Measurements from ENCODE around the gene TMEM175. TPM values are rescaled to one million over a fixed set of nuclear protein-coding genes. Genes with fewer than 3 reads are reported as not detected.
A peak's percentile ranks its signal among the peaks of the same experiment; 100 is the strongest.

Gene TMEM175
- total and polyA plus RNA-seq, 9 of the 15 experiments (the other 6 are each of a cell fraction or from before 2014, with no cell fraction given), result 0.13 to 30.9 (median 9.4) TPM

- TF ChIP-seq E2F6 (IDR thresholded peaks at IDR 0.05; ENCODE audit: borderline replicate concordance in 1 of 2, extremely low read depth in 1 of 2, insufficient read depth in 1 of 2, insufficient read length in 1 of 2, low read depth in 1 of 2, low read length in 1 of 2, poor library complexity in 1 of 2, severe bottlenecking in 1 of 2) (peak in 1 of 2 experiments; percentile 55), ARID3A (IDR thresholded peaks at IDR 0.05; ENCODE audit: borderline replicate concordance, low read depth, low read length) (no peak), ADNP (tag; IDR thresholded peaks at IDR 0.05) (no peak), EGR1 (conservative IDR thresholded peaks at IDR 0.05) (no peak), LCOR (CRISPR knock-in tag; IDR thresholded peaks at IDR 0.05) (no peak), EP300 (IDR thresholded peaks at IDR 0.05; ENCODE audit: low read length) (no peak), ATF3 (IDR thresholded peaks at IDR 0.05) (no peak), ATF3 (CRISPR knock-in tag; conservative IDR thresholded peaks at IDR 0.05) (no peak), HOMEZ (CRISPR knock-in tag; IDR thresholded peaks at IDR 0.05) (no peak), STAG1 (CRISPR knock-in tag; IDR thresholded peaks at IDR 0.05; ENCODE audit: borderline replicate concordance) (no peak), ZBTB8A (IDR thresholded peaks at IDR 0.05; ENCODE audit: partially characterized antibody) (no peak), THRB (CRISPR knock-in tag; conservative IDR thresholded peaks at IDR 0.05) (no peak), ZNF518B (CRISPR knock-in tag; IDR thresholded peaks at IDR 0.05) (no peak), ZNF436 (CRISPR knock-in tag; IDR thresholded peaks at IDR 0.05) (no peak), KLF10 (CRISPR knock-in tag; IDR thresholded peaks at IDR 0.05) (no peak)
Measured at GRCh38 chr4:973431-974397, 41.5 kb downstream of the TMEM175 start, which contains the start of gene DGKQ (continued).

All from K562 (cell line).